Psoas muscle (tissue), 8 donors: ENCODE data around the gene DOK7. TPM values are rescaled to one million over a fixed set of nuclear protein-coding genes. Genes with fewer than 3 reads are reported as not detected.

Source experiments
- ATAC-seq, 4 donors: fragments of 200-7000 bp; cut with Tn5 transposase; one replicate each; pipeline ENCODE4 v1.9.1; 2020; ENCODE audit warnings: moderate library complexity in 3 of 4, mild to moderate bottlenecking in 2 of 4
- DNase-seq, 2 donors: peaks; one replicate each; pipeline ENCODE4 v3.0.0-alpha.2; 2020
- H3K27ac ChIP-seq: fragments of 200-600 bp; one replicate; pipeline ENCODE4 v1.8.0; 2022
- H3K27me3 ChIP-seq, 3 donors: fragments of 200-600 bp in 1 of 3; one replicate each; pipeline versions ENCODE4 v1.6.1 to v1.8.0; 2013 to 2022; ENCODE audit warnings: low read length in 2 of 3, mild to moderate bottlenecking in 2 of 3, moderate library complexity in 1 of 3; ENCODE audit not compliant: insufficient read depth in 3 of 3
- H3K36me3 ChIP-seq, 2 donors: fragments of 200-600 bp in 1 of 2; one replicate each; pipeline versions ENCODE4 v1.6.1 to v1.8.0; 2013 to 2022; ENCODE audit warnings: low read depth in 1 of 2, mild to moderate bottlenecking in 1 of 2, moderate library complexity in 1 of 2; ENCODE audit not compliant: insufficient read depth in 1 of 2
- H3K4me1 ChIP-seq: fragments of 200-600 bp; one replicate; pipeline ENCODE4 v1.8.0; 2022
- H3K4me3 ChIP-seq: fragments of 200-600 bp; one replicate; pipeline ENCODE4 v1.8.0; 2022; ENCODE audit warnings: mild to moderate bottlenecking
- H3K9me3 ChIP-seq: fragments of 200-600 bp; one replicate; pipeline ENCODE4 v1.8.0; 2022
- CTCF ChIP-seq: fragments of 200-600 bp; IDR thresholded peaks from one replicate; pipeline ENCODE4 v1.8.0; 2022; ENCODE audit warnings: antibody characterized with exemption
- WGBS, 3 donors: extraction: QIAGEN DNeasy Blood & Tissue Kit; methylation state at CpG; one replicate each; pipeline versions ENCODE4 v1.1.6 to v1.1.7; 2013; 5-methylcytosine and 5-hydroxymethylcytosine counted together
- intact Hi-C, 2 donors: fragments of 100-400 bp; cut with DNase I; formaldehyde crosslinking; loops; one replicate each; pipeline versions ENCODE4 v1.11.0 to v1.14.2; 2022
- polyA plus RNA-seq, 3 donors: library from polyadenylated mRNA; stranded (reverse); fragments of 200-250 nt; gene quantifications; one replicate each; pipeline ENCODE4 v1.2.3, GENCODE V29; 2013
- total RNA-seq, 4 donors: library from RNA; stranded (reverse); fragmentation: NEBNext Ultra II Directional in 2 of 4; extraction: Animal tissue kit (Norgen Biotek cat#: 25700) in 2 of 4; gene quantifications; one replicate each; pipeline versions ENCODE4 v1.2.1 to v1.2.4, GENCODE V29; 2021 to 2023
- donor health status: healthy with polysubstance abuse.
- donor health status: DM: no; HTN: no; CAD: no; lungs with moderate emphysema.
- donor health status: Bipolar disorder and iron deficiency.
- donor health status: healthy.
- donor health status: DM: yes; HTN: yes; CAD: no.
- donor health status: DM: no; HTN: no; CAD: no.
- donor health status: DM: no; HTN: no; CAD: no.
- donor health status: DM: yes; HTN: yes; CAD: no.

DOK7 gene
- total and polyA plus RNA-seq, 7 donors: 3.4 to 48.6 (median 21.5) TPM

DNA sequence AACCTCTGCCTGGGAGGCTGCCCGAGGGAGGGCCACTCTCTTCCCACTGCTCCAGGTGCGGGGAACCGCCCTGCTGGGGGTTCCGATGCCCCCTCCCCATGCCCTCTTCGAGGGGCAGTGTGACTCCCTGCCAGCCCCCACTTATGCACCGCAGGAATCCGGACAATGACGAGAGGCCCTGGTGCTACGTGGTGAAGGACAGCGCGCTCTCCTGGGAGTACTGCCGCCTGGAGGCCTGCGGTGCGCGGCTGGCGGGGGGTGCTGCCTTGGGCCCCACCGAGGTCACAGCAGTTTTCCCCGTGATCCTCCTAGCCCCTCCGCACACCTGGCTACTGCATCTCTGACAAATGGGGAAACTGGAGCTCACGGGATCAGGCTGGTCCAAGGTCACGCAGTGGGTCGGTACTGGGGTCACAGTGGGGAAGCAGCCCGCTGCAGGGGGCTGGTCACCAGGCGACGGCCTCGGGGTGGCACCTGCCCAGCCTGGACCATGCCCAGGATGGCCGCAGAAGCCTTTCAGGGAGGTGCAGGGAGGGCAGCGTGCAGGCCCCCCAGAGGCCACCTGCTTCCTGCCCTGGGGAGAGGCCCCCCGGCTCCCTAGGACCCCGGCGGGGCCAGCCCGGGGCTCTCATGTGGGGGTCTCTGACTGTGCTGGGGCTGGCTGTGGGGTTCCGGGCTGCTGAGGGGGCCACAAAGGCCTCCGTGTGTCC, 17.8 kb upstream of the DOK7 start:
- 82 to 84% (median 83%) methylated on average over 32 to 34 of the region's 34 CpGs for WGBS, 3 donors
- H3K9me3 ChIP-seq: no peaks in the 10 kb centered on the region
- TF ChIP-seq CTCF: no peak
- H3K36me3 ChIP-seq: no peaks in the 10 kb centered on the region
- intact Hi-C loops: no loop called here
- DNase-seq (peak; percentile 12 to 42), ATAC-seq (no peak)
- H3K4me3 ChIP-seq: no peak overlapping the region
- H3K27ac ChIP-seq: no peak overlapping the region
- no peaks in the 10 kb centered on the region for H3K4me1 ChIP-seq
- H3K27me3 ChIP-seq: no peaks in the 10 kb centered on the region

- H3K36me3 ChIP-seq: no peaks in the 10 kb centered on the region
- no peaks in the 10 kb centered on the region for H3K27me3 ChIP-seq
- H3K27ac ChIP-seq: no peak overlapping the region
- no peak for TF ChIP-seq CTCF
- H3K4me3 ChIP-seq: no peak overlapping the region
- DNase-seq (peak; percentile 14 to 45), ATAC-seq (no peak)
- intact Hi-C loops: no loop called here
- no peaks in the 10 kb centered on the region for H3K9me3 ChIP-seq
- H3K4me1 ChIP-seq: no peaks in the 10 kb centered on the region
- WGBS, 3 donors: 89 to 91% (median 91%) methylated on average over 25 to 34 of the region's 34 CpGs
These were observed 17.1 kb upstream of the DOK7 start for GRCh38 chr4:3445829-3446545.

DNA sequence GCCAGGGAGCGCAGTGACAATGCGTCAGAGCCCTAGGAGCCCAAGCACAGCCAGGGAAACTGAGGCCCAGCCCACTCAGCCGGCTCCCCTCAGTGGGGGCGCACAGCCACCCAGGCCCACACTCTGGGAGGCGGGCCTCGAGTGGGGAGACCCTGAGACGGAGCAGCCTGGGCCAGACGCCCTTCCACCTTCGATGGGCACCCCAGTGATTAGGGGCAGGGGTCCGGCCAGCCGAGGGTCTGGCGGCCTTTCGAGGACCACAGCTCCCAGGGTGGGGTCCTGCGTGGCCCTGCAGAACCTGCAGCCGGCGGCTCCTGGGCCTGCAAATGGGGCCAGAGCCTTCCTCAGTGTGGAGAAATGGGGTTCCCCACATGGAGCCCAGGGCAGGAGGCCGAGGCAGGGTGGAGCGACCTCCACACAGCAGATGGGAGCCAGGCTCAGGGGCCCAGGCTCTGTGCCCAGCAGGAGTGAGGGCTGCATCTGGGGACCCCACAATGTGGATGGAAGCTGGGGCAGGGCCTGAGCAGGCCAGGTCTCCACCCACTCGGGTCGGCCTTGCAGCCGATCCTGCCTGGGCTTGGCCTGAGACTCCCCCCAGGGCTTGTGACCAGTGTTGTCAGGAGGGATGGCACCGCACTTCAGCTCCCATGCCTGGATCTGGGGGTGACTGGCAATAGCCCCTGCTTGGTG, 16.3 kb upstream of the DOK7 start:
- no peak overlapping the region for H3K27ac ChIP-seq
- H3K4me1 ChIP-seq: no peaks in the 10 kb centered on the region
- intact Hi-C loops: no loop called here
- no peak overlapping the region for H3K4me3 ChIP-seq
- TF ChIP-seq CTCF: no peak
- H3K27me3 ChIP-seq: no peaks in the 10 kb centered on the region
- no peak for ATAC-seq
- peak; percentile 11 to 51 for DNase-seq
- no peaks in the 10 kb centered on the region for H3K36me3 ChIP-seq
- 94 to 95% (median 94%) methylated on average over 22 of the region's 22 CpGs for WGBS, 3 donors
- H3K9me3 ChIP-seq: no peaks in the 10 kb centered on the region

DNA sequence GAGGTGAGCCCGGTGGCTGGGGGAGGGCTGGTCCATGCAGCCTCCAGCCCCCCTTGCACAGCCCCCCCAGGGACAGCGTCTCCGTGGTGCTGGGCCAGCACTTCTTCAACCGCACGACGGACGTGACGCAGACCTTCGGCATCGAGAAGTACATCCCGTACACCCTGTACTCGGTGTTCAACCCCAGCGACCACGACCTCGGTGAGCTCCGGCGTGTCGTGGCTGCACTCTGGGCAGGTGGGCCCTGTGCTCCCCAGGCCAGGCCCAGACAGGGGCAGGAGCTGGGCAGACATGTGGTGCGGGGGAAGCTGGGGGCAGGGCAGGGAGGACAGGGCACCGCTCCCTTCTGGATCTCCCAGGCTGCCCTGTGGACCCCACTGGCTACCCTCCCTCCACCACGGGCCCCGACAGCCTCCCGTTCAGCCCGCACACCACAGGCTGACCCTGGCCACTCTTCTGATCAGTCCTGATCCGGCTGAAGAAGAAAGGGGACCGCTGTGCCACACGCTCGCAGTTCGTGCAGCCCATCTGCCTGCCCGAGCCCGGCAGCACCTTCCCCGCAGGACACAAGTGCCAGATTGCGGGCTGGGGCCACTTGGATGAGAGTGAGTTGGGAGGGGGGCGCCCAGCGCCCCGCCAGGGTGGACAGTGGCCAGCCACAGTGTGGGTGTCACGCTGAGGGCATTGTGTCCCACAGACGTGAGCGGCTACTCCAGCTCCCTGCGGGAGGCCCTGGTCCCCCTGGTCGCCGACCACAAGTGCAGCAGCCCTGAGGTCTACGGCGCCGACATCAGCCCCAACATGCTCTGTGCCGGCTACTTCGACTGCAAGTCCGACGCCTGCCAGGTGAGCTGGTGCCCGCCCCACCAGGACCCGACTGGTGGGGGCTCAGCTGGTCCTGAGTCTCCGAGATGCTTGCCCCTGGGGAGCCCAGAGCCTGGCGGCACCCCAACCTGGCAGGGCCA, 15.4 kb upstream of the DOK7 start:
- no peak overlapping the region for H3K4me3 ChIP-seq
- no peaks in the 10 kb centered on the region for H3K36me3 ChIP-seq
- WGBS, 3 donors: 89 to 93% (median 91%) methylated on average over 51 to 53 of the region's 53 CpGs
- no peaks in the 10 kb centered on the region for H3K4me1 ChIP-seq
- no peak for ATAC-seq
- H3K9me3 ChIP-seq: no peaks in the 10 kb centered on the region
- H3K27me3 ChIP-seq: no peaks in the 10 kb centered on the region
- DNase-seq: peak; percentile 12 to 48
- no peak for TF ChIP-seq CTCF
- intact Hi-C loops: no loop called here
- H3K27ac ChIP-seq: no peak overlapping the region
